Gastrocnemius medialis (tissue), 4 donors: ENCODE results near the gene KIRREL1. TPM values are rescaled to one million over a fixed set of nuclear protein-coding genes. Genes with fewer than 3 reads are reported as not detected.

Experiments used
- ATAC-seq, 2 donors: fragments of 150-250 bp; one replicate each; pipeline ENCODE4 v1.9.1; 2016
- DNase-seq, 2 donors: peaks; one replicate each; pipeline ENCODE4 v3.0.0-alpha.2; 2019
- H3K27ac ChIP-seq, 4 donors: fragments of 200-600 bp; sonication (generic); 1 replicate in 1 of 4; 2 replicates in 3 of 4; pipeline ENCODE4 v1.5.1; 2016 to 2018; ENCODE audit warnings: mild to moderate bottlenecking in 2 of 4, moderate library complexity in 1 of 4
- H3K27me3 ChIP-seq, 3 donors: fragments of 200-600 bp; sonication (generic) in 2 of 3; 1 replicate in 1 of 3; 2 replicates in 2 of 3; pipeline versions ENCODE4 v1.5.1 to v1.6.0; 2016 to 2019; ENCODE audit warnings: mild to moderate bottlenecking in 1 of 3, moderate library complexity in 1 of 3
- H3K36me3 ChIP-seq, 2 donors: fragments of 200-600 bp; sonication (generic) in 1 of 2; one replicate each; pipeline ENCODE4 v1.5.1; 2017 to 2018
- H3K4me1 ChIP-seq, 2 donors: fragments of 200-600 bp; sonication (generic) in 1 of 2; one replicate each; pipeline ENCODE4 v1.5.1; 2016 to 2017; ENCODE audit warnings: mild to moderate bottlenecking in 2 of 2
- H3K4me3 ChIP-seq, 4 donors: fragments of 200-600 bp; sonication (generic) in 3 of 4; 1 replicate in 1 of 4; 2 replicates in 3 of 4; pipeline ENCODE4 v1.5.1; 2016 to 2019; ENCODE audit warnings: mild to moderate bottlenecking in 2 of 4
- H3K9me3 ChIP-seq, 3 donors: fragments of 200-600 bp; sonication (generic) in 2 of 3; 1 replicate in 1 of 3; 2 replicates in 2 of 3; pipeline ENCODE4 v1.5.1; 2016 to 2019
- CTCF ChIP-seq, 5 experiments: fragments of 450-650 bp in 3 of 5; fragments of 200-600 bp in 2 of 5; sonication (generic) in 2 of 5; IDR thresholded peaks in 4 of 5; conservative IDR thresholded peaks in 1 of 5; 1 replicate in 4 of 5; 2 replicates in 1 of 5; pipeline ENCODE4 v1.5.1; 2016 to 2019; ENCODE audit warnings: antibody characterized with exemption in 5 of 5, mild to moderate bottlenecking in 3 of 5, moderate library complexity in 3 of 5
- POLR2A ChIP-seq, 2 donors: fragments of 450-650 bp; IDR thresholded peaks; one replicate each; pipeline ENCODE4 v1.6.1; 2017; ENCODE audit warnings: antibody characterized with exemption in 2 of 2, mild to moderate bottlenecking in 2 of 2, moderate library complexity in 2 of 2
- in situ Hi-C, 4 donors: fragments of 200-750 bp; cut with MboI; loops; one replicate each; pipeline versions ENCODE4 v1.15.0 to v1.8.0; 2017; ENCODE audit warnings: low sequenced_read_pairs in 4 of 4
- intact Hi-C: fragments of 100-400 bp; cut with DNase I; formaldehyde crosslinking; loops from one replicate; pipeline ENCODE4 v1.15.1; 2023; ENCODE audit warnings: low total_unique reads
- total RNA-seq, 4 donors: library from RNA; depleted of rRNA; stranded (reverse); fragments of >200 nt; gene quantifications; one replicate each; pipeline versions ENCODE4 v1.1.0 to v1.2.3, GENCODE V29; 2016

Gene KIRREL1
- total RNA-seq, 4 donors from 2014 or later, result 2.8 to 15.1 (median 6.6) TPM

DNA sequence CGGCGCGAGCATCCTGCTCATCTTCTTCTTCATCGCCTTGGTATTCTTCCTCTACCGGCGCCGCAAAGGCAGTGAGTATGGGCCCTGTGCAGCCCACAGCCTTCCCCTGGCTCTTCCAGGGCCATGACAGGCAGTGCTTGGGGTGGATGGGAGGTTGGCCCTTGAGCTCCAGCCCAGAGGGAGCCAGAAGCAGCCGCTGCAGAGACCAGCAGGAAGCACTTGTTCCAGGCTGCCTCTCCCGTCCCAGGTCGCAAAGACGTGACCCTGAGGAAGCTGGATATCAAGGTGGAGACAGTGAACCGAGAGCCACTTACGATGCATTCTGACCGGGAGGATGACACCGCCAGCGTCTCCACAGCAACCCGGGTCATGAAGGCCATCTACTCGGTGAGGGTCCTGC, 99.9 kb downstream of the KIRREL1 start:
- in situ Hi-C loops, result loop anchor here in 1 of 4 donors (10.0 kb wide), 1 partner anchor 129 kb away; no protein-coding TSS in a partner anchor

DNA sequence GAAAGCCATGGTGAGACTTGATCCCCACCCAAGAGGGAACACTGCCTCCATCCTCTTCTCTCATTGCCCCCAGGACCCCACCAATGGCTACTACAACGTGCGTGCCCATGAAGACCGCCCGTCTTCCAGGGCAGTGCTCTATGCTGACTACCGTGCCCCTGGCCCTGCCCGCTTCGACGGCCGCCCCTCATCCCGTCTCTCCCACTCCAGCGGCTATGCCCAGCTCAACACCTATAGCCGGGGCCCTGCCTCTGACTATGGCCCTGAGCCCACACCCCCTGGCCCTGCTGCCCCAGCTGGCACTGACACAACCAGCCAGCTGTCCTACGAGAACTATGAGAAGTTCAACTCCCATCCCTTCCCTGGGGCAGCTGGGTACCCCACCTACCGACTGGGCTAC, 101.1 kb downstream of the KIRREL1 start:
- Histone ChIP-seq H3K9me3 (no peaks in the 10 kb centered on the region), H3K4me1 (no peaks in the 10 kb centered on the region), H3K27me3 (no peaks in the 10 kb centered on the region), H3K4me3 (no peak overlapping the region), H3K27ac (no peak overlapping the region), H3K36me3 (no peaks in the 10 kb centered on the region)
- DNase-seq, result no peak
- no peak for ATAC-seq
- in situ Hi-C loops, result loop anchor here in 1 of 4 donors (10.0 kb wide), 1 partner anchor 130 kb away; no protein-coding TSS in a partner anchor
- intact Hi-C loops, result no loop called here
- TF ChIP-seq CTCF (IDR thresholded peaks at IDR 0.05 in 4 of 5, conservative IDR thresholded peaks at IDR 0.05 in 1 of 5) (no peak), POLR2A (IDR thresholded peaks at IDR 0.05) (no peak)

More for the DNA sequence above, 99.9 kb downstream of the KIRREL1 start:
- Histone ChIP-seq H3K36me3 (peaks cover 0 to 4% of the 10 kb centered on the region in 2 donors), H3K9me3 (no peaks in the 10 kb centered on the region), H3K4me1 (no peaks in the 10 kb centered on the region), H3K27ac (no peak overlapping the region), H3K4me3 (no peak overlapping the region), H3K27me3 (no peaks in the 10 kb centered on the region)
- intact Hi-C loops, result no loop called here
- DNase-seq (no peak), ATAC-seq (no peak)
- TF ChIP-seq CTCF (IDR thresholded peaks at IDR 0.05 in 4 of 5, conservative IDR thresholded peaks at IDR 0.05 in 1 of 5), result no peak
- no peak for TF ChIP-seq POLR2A (IDR thresholded peaks at IDR 0.05)

GRCh38 chr1:158095737-158096335, 102.4 kb downstream of the KIRREL1 start:
- no peaks in the 10 kb centered on the region for H3K4me1 ChIP-seq
- ATAC-seq (peak in 1 of 2 donors; percentile 32), DNase-seq (no peak)
- no peaks in the 10 kb centered on the region for H3K9me3 ChIP-seq
- H3K27ac ChIP-seq, result no peak overlapping the region
- no peaks in the 10 kb centered on the region for H3K27me3 ChIP-seq
- peak; percentile 25 to 64 (median 48) for TF ChIP-seq CTCF (IDR thresholded peaks at IDR 0.05 in 4 of 5, conservative IDR thresholded peaks at IDR 0.05 in 1 of 5)
- no peak for TF ChIP-seq POLR2A (IDR thresholded peaks at IDR 0.05)
- H3K4me3 ChIP-seq, result no peak overlapping the region
- H3K36me3 ChIP-seq, result no peaks in the 10 kb centered on the region
- intact Hi-C loops (no loop called here), in situ Hi-C loops (loop anchor here in 1 of 4 donors (10.0 kb wide), 1 partner anchor 131 kb away; no protein-coding TSS in a partner anchor)

DNA sequence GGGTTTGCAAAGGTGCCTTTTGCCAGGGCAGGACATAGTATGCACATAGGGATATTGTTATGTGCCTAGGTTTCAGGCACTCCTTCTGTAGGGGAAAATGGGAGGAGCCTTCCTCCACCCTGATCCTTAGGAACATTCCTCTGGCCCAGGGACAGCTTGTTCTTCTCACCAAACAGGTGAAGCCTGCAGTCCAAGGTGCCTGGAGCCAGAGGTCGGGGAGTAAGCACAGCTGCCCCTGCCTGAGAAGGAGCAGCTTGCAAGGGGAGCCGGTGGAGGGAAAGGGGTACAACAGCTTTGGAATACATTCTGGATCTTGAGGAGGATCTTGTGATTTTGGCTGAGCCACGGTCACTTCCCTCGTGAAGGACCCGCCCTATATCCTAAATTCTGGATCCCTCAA, 104.8 kb downstream of the KIRREL1 start:
- ATAC-seq (no peak), DNase-seq (no peak)
- H3K36me3 ChIP-seq, result no peaks in the 10 kb centered on the region
- intact Hi-C loops, result no loop called here
- H3K27ac ChIP-seq, result no peak overlapping the region
- in situ Hi-C loops, result loop anchor here in 1 of 4 donors (10.0 kb wide), 1 partner anchor 133 kb away; no protein-coding TSS in a partner anchor
- TF ChIP-seq POLR2A (IDR thresholded peaks at IDR 0.05) (no peak), CTCF (IDR thresholded peaks at IDR 0.05 in 4 of 5, conservative IDR thresholded peaks at IDR 0.05 in 1 of 5) (no peak)
- no peaks in the 10 kb centered on the region for H3K27me3 ChIP-seq
- no peaks in the 10 kb centered on the region for H3K4me1 ChIP-seq
- no peaks in the 10 kb centered on the region for H3K9me3 ChIP-seq
- no peak overlapping the region for H3K4me3 ChIP-seq
